Activated T-helper 2 cell treated with anti-CD3 and anti-CD28 coated beads, Interferon-gamma antibody, Interleukin-2, Interleukin-4, amounts not matched to agents 10 μg/mL and 5 μg/mL and 100 μg/mL, durations not matched to agents 14 hours and 24 hours and 36 hours (primary cell): Measurements from ENCODE around the gene ZNF280B. TPM values are rescaled to one million over a fixed set of nuclear protein-coding genes. Genes with fewer than 3 reads are reported as not detected.
"Not testable (repeated sequence)": the region's sequence is repeated elsewhere in the genome, so short reads cannot be mapped to it uniquely, and the experiment has no call there.

Source experiments
- DNase-seq: peaks from one replicate; pipeline ENCODE4 v3.0.0; 2021; ENCODE audit warnings: low spot score
- H3K27ac Mint-ChIP-seq: one replicate; pipeline ENCODE4 v1.8.0; 2021; ENCODE audit warnings: mixed read lengths
- H3K27me3 Mint-ChIP-seq: one replicate; pipeline ENCODE4 v1.8.0; 2021; ENCODE audit warnings: low read depth, mixed read lengths
- H3K36me3 Mint-ChIP-seq: one replicate; pipeline ENCODE4 v1.8.0; 2021; ENCODE audit warnings: low read depth, mixed read lengths
- H3K4me1 Mint-ChIP-seq: one replicate; pipeline ENCODE4 v1.8.0; 2021; ENCODE audit warnings: low read depth, mixed read lengths
- H3K4me3 Mint-ChIP-seq: one replicate; pipeline ENCODE4 v1.8.0; 2021; ENCODE audit warnings: low read depth, mild to moderate bottlenecking, moderate library complexity, mixed read lengths
- H3K9me3 Mint-ChIP-seq: one replicate; pipeline ENCODE4 v1.8.0; 2021; ENCODE audit warnings: mixed read lengths
- intact Hi-C: fragments of 100-400 bp; cut with micrococcal nuclease; formaldehyde crosslinking; loops from one replicate; pipeline ENCODE4 v1.15.1; 2023
- total RNA-seq: library from RNA; stranded (reverse); gene quantifications from 2 replicates; pipeline ENCODE4 v1.2.3, GENCODE V29; 2022

Gene ZNF280B
- total RNA-seq, 1 donor from 2014 or later: 3.7 TPM

DNA sequence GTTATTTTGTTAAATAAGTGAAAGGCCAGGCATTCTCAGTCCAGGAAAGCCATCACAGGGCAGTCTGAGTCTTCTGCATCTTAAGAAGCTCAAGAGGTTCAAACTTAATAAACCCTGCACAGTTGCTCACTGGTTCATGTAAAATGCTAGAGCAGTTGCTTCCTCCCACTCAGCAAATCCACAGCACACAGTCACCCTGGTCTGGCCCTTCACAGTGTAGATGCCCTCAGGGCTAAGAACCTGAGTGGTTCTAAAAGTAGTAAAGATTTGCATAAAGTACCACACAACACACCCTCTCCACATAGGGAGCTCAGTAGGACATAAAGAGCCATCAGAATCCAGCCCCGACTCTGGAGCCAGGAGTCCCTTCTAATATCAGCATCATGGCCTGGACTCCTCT is 58.7 kb downstream of the ZNF280B start:
- H3K36me3 Mint-ChIP-seq: no peaks in the 10 kb centered on the region
- H3K4me3 Mint-ChIP-seq: no peak overlapping the region
- no peaks in the 10 kb centered on the region for H3K4me1 Mint-ChIP-seq
- intact Hi-C loops: no loop called here
- H3K27me3 Mint-ChIP-seq: peaks cover 38% of the 10 kb centered on the region
- peaks cover 9% of the 10 kb centered on the region for H3K9me3 Mint-ChIP-seq
- H3K27ac Mint-ChIP-seq: no peak overlapping the region
- DNase-seq: no peak

DNA sequence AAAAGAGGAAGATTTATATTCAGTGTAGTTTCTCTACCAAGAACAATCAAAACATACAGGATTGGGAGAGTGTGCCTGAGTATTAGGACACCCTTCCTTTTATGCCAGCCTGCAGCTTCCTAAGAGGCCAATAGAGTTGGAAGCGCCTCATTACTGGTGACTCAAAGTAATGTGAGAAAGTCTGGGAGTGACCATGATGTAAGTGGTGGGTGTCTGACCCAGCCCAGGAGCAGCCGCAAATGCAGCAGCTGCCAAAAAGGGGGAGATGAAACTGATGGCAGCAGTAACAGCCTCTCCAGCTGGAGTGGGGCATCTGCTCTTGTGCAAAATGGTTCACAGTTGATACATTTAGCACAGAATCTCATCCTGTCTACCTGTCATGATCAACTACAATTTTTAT is 62.0 kb downstream of the ZNF280B start:
- Mint-ChIP-seq H3K27ac (no peak overlapping the region), H3K4me1 (no peaks in the 10 kb centered on the region), H3K27me3 (peaks cover 35% of the 10 kb centered on the region), H3K4me3 (no peak overlapping the region), H3K36me3 (no peaks in the 10 kb centered on the region), H3K9me3 (no peaks in the 10 kb centered on the region)
- no peak for DNase-seq
- intact Hi-C loops: no loop called here

DNA sequence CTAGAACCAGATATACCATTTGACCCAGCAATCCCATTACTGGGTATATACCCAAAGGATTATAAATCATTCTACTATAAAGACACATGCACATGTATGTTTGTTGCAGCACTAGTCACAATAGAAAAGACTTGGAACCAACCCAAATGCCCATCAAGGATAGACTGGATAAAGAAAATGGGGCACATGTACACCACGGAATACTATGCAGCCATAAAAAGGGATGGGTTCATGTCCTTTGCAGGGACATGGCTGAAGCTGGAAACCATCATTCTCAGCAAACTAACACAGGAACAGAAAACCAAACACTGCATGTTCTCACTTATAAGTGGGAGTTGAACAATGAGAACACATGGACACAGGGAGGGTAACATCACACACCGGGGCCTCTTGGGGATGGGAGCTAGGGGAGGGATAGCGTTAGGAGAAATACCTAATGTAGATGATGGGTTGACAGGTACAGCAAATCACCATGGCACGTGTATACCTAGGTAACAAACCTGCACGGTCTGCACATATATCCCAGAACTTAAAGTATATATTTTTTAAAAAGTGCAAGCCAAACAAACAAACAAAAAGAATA is 64.4 kb downstream of the ZNF280B start:
- intact Hi-C loops, H3K4me1 Mint-ChIP-seq, H3K9me3 Mint-ChIP-seq, H3K36me3 Mint-ChIP-seq, H3K4me3 Mint-ChIP-seq, DNase-seq, H3K27ac Mint-ChIP-seq: not testable (repeated sequence)
- peaks cover 26% of the 10 kb centered on the region for H3K27me3 Mint-ChIP-seq

DNA sequence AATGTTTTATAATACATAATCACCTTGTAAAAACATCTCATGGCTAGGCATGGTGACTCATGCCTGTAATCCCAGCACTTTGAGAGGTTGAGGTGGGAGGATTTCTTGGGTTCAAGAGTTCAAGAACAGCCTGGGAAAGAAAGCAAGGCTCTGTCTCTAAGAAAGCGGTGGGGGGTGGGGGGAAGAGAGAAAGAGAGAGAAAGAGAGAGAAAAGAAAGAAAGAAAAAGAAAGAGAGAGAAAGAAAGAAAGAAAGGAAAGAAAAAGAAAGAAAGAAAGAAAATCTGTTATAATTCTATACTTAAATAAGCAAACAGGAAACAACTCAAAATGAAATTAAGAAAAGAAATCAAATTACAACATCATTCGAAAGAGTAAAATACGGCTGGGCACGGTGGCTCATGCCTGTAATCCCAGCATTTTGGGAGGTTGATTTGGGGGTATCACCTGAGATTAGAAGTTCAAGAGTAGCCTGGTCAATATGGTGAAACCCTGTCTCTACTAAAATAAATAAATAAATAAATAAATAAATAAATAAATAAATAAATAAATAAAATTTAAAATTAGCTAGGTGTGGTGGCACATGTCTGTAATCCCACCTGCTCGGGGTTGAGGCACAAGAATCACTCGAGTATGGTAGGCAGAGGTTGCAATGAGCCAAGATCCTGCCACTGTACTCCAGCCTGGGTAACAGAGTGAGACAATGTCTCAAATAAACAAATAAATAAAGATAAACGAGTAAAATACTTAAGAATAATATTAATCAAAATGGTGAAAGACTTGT is 65.4 kb downstream of the ZNF280B start:
- H3K27me3 Mint-ChIP-seq: peaks cover 21% of the 10 kb centered on the region
- no peaks in the 10 kb centered on the region for H3K36me3 Mint-ChIP-seq
- H3K4me1 Mint-ChIP-seq: no peaks in the 10 kb centered on the region
- intact Hi-C loops: no loop called here
- no peak overlapping the region for H3K4me3 Mint-ChIP-seq
- H3K9me3 Mint-ChIP-seq: no peaks in the 10 kb centered on the region
- H3K27ac Mint-ChIP-seq: no peak overlapping the region
- no peak for DNase-seq

DNA sequence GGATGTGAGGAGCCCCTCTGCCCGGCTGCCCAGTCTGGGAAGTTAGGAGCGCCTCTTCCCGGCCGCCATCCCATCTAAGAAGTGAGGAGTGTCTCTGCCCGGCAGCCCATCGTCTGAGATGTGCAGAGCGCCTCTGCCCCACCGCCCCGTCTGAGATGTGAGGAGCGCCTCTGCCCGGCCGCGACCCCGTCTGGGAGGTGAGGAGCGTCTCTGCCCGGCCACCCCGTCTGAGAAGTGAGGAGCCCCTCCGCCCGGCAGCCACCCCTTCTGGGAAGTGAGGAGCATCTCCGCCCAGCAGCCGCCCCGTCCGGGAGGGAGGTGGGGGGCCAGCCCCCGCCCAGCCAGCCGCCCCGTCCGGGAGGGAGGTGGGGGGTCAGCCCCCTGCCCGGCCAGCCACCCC is 66.9 kb downstream of the ZNF280B start:
- intact Hi-C loops, H3K4me3 Mint-ChIP-seq, H3K27ac Mint-ChIP-seq, DNase-seq, H3K9me3 Mint-ChIP-seq, H3K4me1 Mint-ChIP-seq, H3K36me3 Mint-ChIP-seq: not testable (repeated sequence)
- H3K27me3 Mint-ChIP-seq: peaks cover 16% of the 10 kb centered on the region

DNA sequence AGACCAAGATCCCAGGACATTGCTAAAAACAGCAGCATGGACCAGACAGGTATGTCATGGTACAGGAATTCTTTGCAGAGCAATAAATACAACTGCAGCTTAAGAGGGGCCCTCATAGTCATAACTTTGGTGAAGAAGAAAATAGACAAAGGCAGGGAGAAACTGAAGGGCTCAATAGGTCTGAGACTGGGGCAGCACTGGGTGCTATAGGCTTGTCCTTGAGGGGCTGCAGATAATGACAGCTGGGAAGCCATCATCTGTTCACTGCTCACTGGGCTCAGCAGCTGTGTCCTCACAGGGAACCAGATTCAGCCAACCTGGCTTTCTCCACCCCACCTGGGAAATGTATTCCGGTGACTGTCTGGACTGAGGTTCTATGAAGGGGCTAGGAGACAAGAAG is 68.4 kb downstream of the ZNF280B start:
- intact Hi-C loops: no loop called here
- no peak overlapping the region for H3K4me3 Mint-ChIP-seq
- no peaks in the 10 kb centered on the region for H3K36me3 Mint-ChIP-seq
- DNase-seq: no peak
- H3K9me3 Mint-ChIP-seq: no peaks in the 10 kb centered on the region
- no peaks in the 10 kb centered on the region for H3K4me1 Mint-ChIP-seq
- H3K27me3 Mint-ChIP-seq: peaks cover 15% of the 10 kb centered on the region
- H3K27ac Mint-ChIP-seq: no peak overlapping the region

Other genes with a start within 250 kb of the ZNF280B start
- gene ZNF280A, start 11.5 kb upstream of the ZNF280B start, total RNA-seq: not detected in 2 replicates
- not detected in 2 replicates for gene PRAME, start 50.5 kb upstream of the ZNF280B start, total RNA-seq
- gene GGTLC2, start 135.9 kb upstream of the ZNF280B start, total RNA-seq: not detected in 2 replicates